Upper lobe of right lung (tissue), 1 donor: ENCODE results near the gene PICALM. TPM values are rescaled to one million over a fixed set of nuclear protein-coding genes. Genes with fewer than 3 reads are reported as not detected.

Experiments
- ATAC-seq: fragments of 200-7000 bp; cut with Tn5 transposase; one replicate; pipeline ENCODE4 v1.9.1; 2020; ENCODE audit warnings: mild to moderate bottlenecking, moderate library complexity
- DNase-seq: peaks from one replicate; pipeline ENCODE4 v3.0.0-alpha.2; 2020
- H3K27ac ChIP-seq: fragments of 200-600 bp; one replicate; pipeline ENCODE4 v1.8.0; 2022
- H3K27me3 ChIP-seq: fragments of 200-600 bp; one replicate; pipeline ENCODE4 v1.8.0; 2022; ENCODE audit warnings: mild to moderate bottlenecking
- H3K36me3 ChIP-seq: fragments of 200-600 bp; one replicate; pipeline ENCODE4 v1.8.0; 2022
- H3K4me1 ChIP-seq: fragments of 200-600 bp; one replicate; pipeline ENCODE4 v1.8.0; 2022
- H3K4me3 ChIP-seq: fragments of 200-600 bp; one replicate; pipeline ENCODE4 v1.8.0; 2022; ENCODE audit warnings: mild to moderate bottlenecking
- H3K9me3 ChIP-seq: fragments of 200-600 bp; one replicate; pipeline ENCODE4 v1.8.0; 2022
- CTCF ChIP-seq: fragments of 200-600 bp; IDR thresholded peaks from one replicate; pipeline ENCODE4 v1.8.0; 2022; ENCODE audit warnings: antibody characterized with exemption
- intact Hi-C: fragments of 100-400 bp; cut with DNase I; formaldehyde crosslinking; loops from one replicate; pipeline ENCODE4 v1.11.0; 2022
- total RNA-seq: library from RNA; stranded (reverse); fragmentation: NEBNext Ultra II Directional; extraction: Animal tissue kit (Norgen Biotek cat#: 25700); gene quantifications from one replicate; pipeline ENCODE4 v1.2.1, GENCODE V29; 2021
- donor health status: DM: no; HTN: yes; CAD: no; lungs with severe emphysema.

The PICALM gene
- total RNA-seq, 1 donor from 2014 or later: 193 TPM

GRCh38 chr11:85918910-85919794, 149.7 kb downstream of the PICALM start:
- ATAC-seq (no peak), DNase-seq (no peak)
- no peaks in the 10 kb centered on the region for H3K9me3 ChIP-seq
- no peaks in the 10 kb centered on the region for H3K36me3 ChIP-seq
- TF ChIP-seq CTCF: no peak
- H3K4me3 ChIP-seq: no peak overlapping the region
- H3K27ac ChIP-seq: no peak overlapping the region
- no peaks in the 10 kb centered on the region for H3K27me3 ChIP-seq
- H3K4me1 ChIP-seq: no peaks in the 10 kb centered on the region
- intact Hi-C loops: no loop called here

- Histone ChIP-seq H3K36me3 (no peaks in the 10 kb centered on the region), H3K4me3 (no peak overlapping the region), H3K9me3 (no peaks in the 10 kb centered on the region), H3K27ac (no peak overlapping the region), H3K4me1 (no peaks in the 10 kb centered on the region), H3K27me3 (no peaks in the 10 kb centered on the region)
- DNase-seq: no peak
- ATAC-seq: no peak
- TF ChIP-seq CTCF: no peak
- intact Hi-C loops: no loop called here
These were observed 154.5 kb downstream of the PICALM start for GRCh38 chr11:85914425-85914824.

- DNase-seq: no peak
- ATAC-seq: peak; percentile 77
- Histone ChIP-seq H3K4me3 (no peak overlapping the region), H3K27me3 (no peaks in the 10 kb centered on the region), H3K27ac (no peak overlapping the region), H3K4me1 (no peaks in the 10 kb centered on the region), H3K36me3 (no peaks in the 10 kb centered on the region), H3K9me3 (no peaks in the 10 kb centered on the region)
- intact Hi-C loops: no loop called here
- no peak for TF ChIP-seq CTCF
These were observed 155.4 kb downstream of the PICALM start for GRCh38 chr11:85913513-85913912.

GRCh38 chr11:85912414-85912813, 156.5 kb downstream of the PICALM start:
- ATAC-seq (no peak), DNase-seq (no peak)
- H3K9me3 ChIP-seq: no peaks in the 10 kb centered on the region
- H3K27me3 ChIP-seq: no peaks in the 10 kb centered on the region
- H3K4me1 ChIP-seq: no peaks in the 10 kb centered on the region
- intact Hi-C loops: no loop called here
- H3K4me3 ChIP-seq: no peak overlapping the region
- H3K36me3 ChIP-seq: no peaks in the 10 kb centered on the region
- H3K27ac ChIP-seq: no peak overlapping the region
- TF ChIP-seq CTCF: no peak

Other genes starting within 250 kb of the PICALM start
- gene CCDC83, start 213.7 kb downstream of the PICALM start, total RNA-seq: not detected
- gene EED, start 175.7 kb upstream of the PICALM start, total RNA-seq: 21.3 TPM
- gene HIKESHI, start 233.2 kb upstream of the PICALM start, total RNA-seq: 23.9 TPM